Thoracic aorta (tissue), 2 donors: Measurements from ENCODE around the gene TSFM. TPM values are rescaled to one million over a fixed set of nuclear protein-coding genes. Genes with fewer than 3 reads are reported as not detected.
"Not testable (repeated sequence)": the region's sequence is repeated elsewhere in the genome, so short reads cannot be mapped to it uniquely, and the experiment has no call there.

Experiments
- ATAC-seq: fragments of 150-250 bp; one replicate; pipeline ENCODE4 v1.8.0; 2017; ENCODE audit warnings: low read depth; ENCODE audit not compliant: insufficient number of reproducible peaks, low FRiP score
- DNase-seq: peaks from one replicate; pipeline ENCODE4 v3.0.0-alpha.2; 2020; ENCODE audit warnings: low spot score
- H3K27ac ChIP-seq, 2 donors: fragments of 200-600 bp; sonication (generic); 1 replicate in 1 of 2; 2 replicates in 1 of 2; pipeline ENCODE4 v1.5.1; 2016; ENCODE audit warnings: mild to moderate bottlenecking in 2 of 2, moderate library complexity in 2 of 2
- H3K27me3 ChIP-seq: fragments of 200-600 bp; sonication (generic); replicated peaks from 2 replicates; pipeline ENCODE4 v1.6.0; 2016; ENCODE audit warnings: mild to moderate bottlenecking; ENCODE audit not compliant: insufficient read depth
- H3K36me3 ChIP-seq: fragments of 200-600 bp; sonication (generic); one replicate; pipeline ENCODE4 v1.5.1; 2016
- H3K4me1 ChIP-seq, 2 donors: fragments of 200-600 bp; sonication (generic); 1 replicate in 1 of 2; 2 replicates in 1 of 2; pipeline versions ENCODE4 v1.5.1 to v1.6.0; 2016; ENCODE audit warnings: low read depth in 2 of 2, mild to moderate bottlenecking in 1 of 2; ENCODE audit not compliant: control insufficient read depth in 1 of 2
- H3K4me3 ChIP-seq: fragments of 200-600 bp; sonication (generic); 2 replicates; pipeline ENCODE4 v1.5.1; 2016; ENCODE audit warnings: mild to moderate bottlenecking
- H3K9me3 ChIP-seq: fragments of 200-600 bp; sonication (generic); 2 replicates; pipeline ENCODE4 v1.5.1; 2016
- total RNA-seq, 2 donors: library from RNA; depleted of rRNA; stranded (reverse); fragments of >200 nt; gene quantifications; one replicate each; pipeline versions ENCODE4 v1.1.0 to v1.2.3, GENCODE V29; 2016
- TF ChIP-seq, protein P1 (sequence below): fragments of 200-600 bp; sonication (generic); IDR thresholded peaks from one replicate; pipeline ENCODE4 v1.5.1; 2019; ENCODE audit warnings: antibody characterized with exemption

Gene TSFM
- total RNA-seq, 2 donors from 2014 or later = 15.4 to 19.3 TPM

DNA sequence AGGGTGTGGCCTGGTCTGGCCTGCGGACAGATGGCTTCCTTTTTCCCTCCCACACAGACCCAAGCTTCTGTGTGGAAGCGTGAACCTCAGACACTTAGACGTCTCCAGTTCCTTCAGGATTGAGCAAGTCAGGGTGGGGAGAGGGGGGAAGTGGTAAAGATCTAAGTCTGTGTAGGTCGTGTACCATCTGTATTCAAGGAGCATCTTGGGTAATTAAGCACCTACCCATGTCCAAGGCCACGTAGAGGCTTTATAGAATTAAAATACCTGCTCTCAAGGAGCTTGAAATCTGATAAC lies 34.2 kb downstream of the TSFM start:
- H3K27ac ChIP-seq = peak overlapping the region; percentile 17 to 41
- H3K9me3 ChIP-seq = no peaks in the 10 kb centered on the region
- TF ChIP-seq, protein P1, sequence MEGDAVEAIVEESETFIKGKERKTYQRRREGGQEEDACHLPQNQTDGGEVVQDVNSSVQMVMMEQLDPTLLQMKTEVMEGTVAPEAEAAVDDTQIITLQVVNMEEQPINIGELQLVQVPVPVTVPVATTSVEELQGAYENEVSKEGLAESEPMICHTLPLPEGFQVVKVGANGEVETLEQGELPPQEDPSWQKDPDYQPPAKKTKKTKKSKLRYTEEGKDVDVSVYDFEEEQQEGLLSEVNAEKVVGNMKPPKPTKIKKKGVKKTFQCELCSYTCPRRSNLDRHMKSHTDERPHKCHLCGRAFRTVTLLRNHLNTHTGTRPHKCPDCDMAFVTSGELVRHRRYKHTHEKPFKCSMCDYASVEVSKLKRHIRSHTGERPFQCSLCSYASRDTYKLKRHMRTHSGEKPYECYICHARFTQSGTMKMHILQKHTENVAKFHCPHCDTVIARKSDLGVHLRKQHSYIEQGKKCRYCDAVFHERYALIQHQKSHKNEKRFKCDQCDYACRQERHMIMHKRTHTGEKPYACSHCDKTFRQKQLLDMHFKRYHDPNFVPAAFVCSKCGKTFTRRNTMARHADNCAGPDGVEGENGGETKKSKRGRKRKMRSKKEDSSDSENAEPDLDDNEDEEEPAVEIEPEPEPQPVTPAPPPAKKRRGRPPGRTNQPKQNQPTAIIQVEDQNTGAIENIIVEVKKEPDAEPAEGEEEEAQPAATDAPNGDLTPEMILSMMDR = no peak
- DNase-seq (no peak), ATAC-seq (no peak)
- peaks cover 22% of the 10 kb centered on the region for H3K36me3 ChIP-seq
- H3K4me3 ChIP-seq = no peak overlapping the region
- H3K27me3 ChIP-seq = no peaks in the 10 kb centered on the region
- peaks cover 7 to 42% of the 10 kb centered on the region in 2 donors for H3K4me1 ChIP-seq

DNA sequence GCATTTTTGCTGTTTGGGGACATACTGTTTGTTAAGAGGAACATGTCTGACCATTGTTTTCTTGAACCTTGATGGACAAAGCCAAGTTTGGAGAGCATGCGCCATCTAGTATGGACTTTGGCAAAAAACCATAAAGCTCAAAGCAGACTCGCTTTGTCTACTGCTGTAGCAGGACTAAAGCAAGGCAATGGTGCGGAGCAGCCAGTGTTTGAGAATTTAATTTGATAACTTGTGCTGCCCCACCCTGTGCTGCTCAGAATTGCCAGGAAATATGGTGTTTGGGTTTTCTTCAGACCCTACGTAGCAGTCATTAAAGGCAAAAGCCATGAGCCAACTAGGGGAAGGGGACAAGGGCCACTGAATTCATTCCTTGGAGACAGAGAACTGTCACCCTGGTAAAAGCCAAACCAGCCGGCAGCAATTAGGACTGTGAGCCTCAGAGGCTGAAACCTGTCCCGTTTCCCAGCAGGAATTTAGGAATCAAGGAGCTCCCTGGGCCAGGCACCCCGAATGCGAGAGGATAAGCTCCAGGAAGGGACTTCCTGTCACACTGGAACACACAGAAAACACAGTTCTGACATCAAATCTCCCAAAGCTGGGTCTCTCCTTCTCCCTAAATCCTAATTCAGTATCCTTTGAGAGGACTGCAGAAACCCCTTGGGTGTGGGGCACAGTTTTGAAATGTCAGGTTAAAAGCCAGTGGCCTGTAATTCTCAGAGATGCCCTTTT lies 34.8 kb downstream of the TSFM start:
- peaks cover 28% of the 10 kb centered on the region for H3K36me3 ChIP-seq
- H3K4me3 ChIP-seq = no peak overlapping the region
- peaks cover 7 to 42% of the 10 kb centered on the region in 2 donors for H3K4me1 ChIP-seq
- no peak for ATAC-seq
- TF ChIP-seq, protein P1 = no peak
- H3K27me3 ChIP-seq = no peaks in the 10 kb centered on the region
- DNase-seq = no peak
- H3K9me3 ChIP-seq = no peaks in the 10 kb centered on the region
- peak overlapping the region; percentile 17 to 40 for H3K27ac ChIP-seq

DNA sequence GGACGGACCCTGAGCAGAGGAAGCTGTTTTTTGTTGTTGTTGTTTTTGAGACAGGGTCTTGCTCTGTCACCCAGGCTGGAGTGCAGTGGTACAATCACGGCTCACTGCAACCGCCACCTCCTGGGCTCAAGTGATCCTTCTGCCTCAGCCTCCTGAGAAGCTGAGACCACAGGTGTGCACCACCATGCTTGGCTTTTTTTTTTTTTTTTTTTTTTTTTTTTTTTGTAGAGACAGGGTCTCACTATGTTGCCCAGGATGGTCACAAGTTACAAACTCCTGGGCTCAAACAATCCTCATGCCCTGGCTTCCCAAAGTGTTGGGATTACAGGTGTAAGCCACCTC lies 35.4 kb downstream of the TSFM start:
- not testable (repeated sequence) for H3K9me3 ChIP-seq, H3K27me3 ChIP-seq, DNase-seq, H3K4me3 ChIP-seq, ATAC-seq
- H3K36me3 ChIP-seq = peaks cover 33% of the 10 kb centered on the region
- H3K27ac ChIP-seq = peak overlapping the region; percentile 17 to 40
- H3K4me1 ChIP-seq = peaks cover 7 to 46% of the 10 kb centered on the region in 2 donors

DNA sequence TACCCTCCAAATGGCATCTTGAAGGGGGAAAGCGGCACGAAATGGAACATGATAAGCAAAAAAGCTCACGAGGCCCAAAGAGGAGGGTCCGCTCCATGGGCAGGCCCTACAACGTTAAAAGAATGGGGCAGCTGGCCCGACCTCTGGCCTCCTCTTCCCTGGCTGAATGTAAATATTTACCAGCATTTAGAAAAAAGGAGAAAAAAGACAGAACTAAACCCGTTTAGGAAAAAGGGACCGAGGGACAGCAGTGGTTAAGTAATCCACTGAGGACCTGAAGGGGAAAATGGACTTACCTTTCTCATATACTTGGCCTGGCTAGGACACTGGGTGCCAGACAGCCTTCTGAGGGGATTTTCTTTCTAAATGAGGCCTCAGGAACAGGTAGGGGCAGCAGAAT lies 37.5 kb downstream of the TSFM start:
- H3K27me3 ChIP-seq, DNase-seq, ATAC-seq, H3K4me3 ChIP-seq, H3K9me3 ChIP-seq: not testable (repeated sequence)
- Histone ChIP-seq H3K4me1 (peaks cover 7 to 36% of the 10 kb centered on the region in 2 donors), H3K27ac (peak overlapping the region in 1 of 2 donors; percentile 34), H3K36me3 (peaks cover 55% of the 10 kb centered on the region)

GRCh38 chr12:57821015-57821414 lies 38.4 kb downstream of the TSFM start:
- not testable (repeated sequence) for ATAC-seq, H3K9me3 ChIP-seq, H3K27me3 ChIP-seq, H3K4me3 ChIP-seq, DNase-seq
- Histone ChIP-seq H3K4me1 (peaks cover 7 to 31% of the 10 kb centered on the region in 2 donors), H3K27ac (peak overlapping the region in 1 of 2 donors; percentile 15), H3K36me3 (peaks cover 64% of the 10 kb centered on the region)

GRCh38 chr12:57821474-57822214 lies 39.1 kb downstream of the TSFM start:
- no peak for ATAC-seq
- Histone ChIP-seq H3K4me3 (no peak overlapping the region), H3K9me3 (no peaks in the 10 kb centered on the region), H3K36me3 (peaks cover 70% of the 10 kb centered on the region), H3K27me3 (no peaks in the 10 kb centered on the region), H3K27ac (peak overlapping the region in 1 of 2 donors; percentile 15), H3K4me1 (peaks cover 6 to 27% of the 10 kb centered on the region in 2 donors)
- DNase-seq = no peak
- TF ChIP-seq, protein P1 = no peak
